Measurements from ENCODE around the gene CHD6.

DNA sequence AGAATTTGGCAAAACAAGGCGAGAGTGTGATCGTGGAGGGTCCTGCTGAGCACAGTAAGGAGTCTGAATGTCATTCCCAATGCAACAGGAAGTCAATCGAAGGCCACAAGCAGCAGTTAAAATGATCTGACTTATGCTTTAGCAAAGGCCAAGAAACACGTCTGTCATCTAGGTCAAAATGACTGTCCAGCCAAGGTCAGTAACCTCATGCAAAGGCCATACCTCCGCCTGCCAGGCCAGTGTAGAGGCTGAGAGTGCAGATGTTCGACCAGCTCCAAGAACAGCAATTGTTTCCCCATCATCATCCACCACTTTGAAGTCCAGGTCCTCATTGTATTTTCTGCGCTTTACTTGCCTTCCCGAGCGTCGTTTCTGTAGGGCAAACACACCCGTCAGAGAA is 105.6 kb downstream of the CHD6 start:
- no peak for TF ChIP-seq EZH2 (IDR thresholded peaks at IDR 0.05; ENCODE audit: low read depth, unreplicated experiment)
- TF ChIP-seq, protein P1, sequence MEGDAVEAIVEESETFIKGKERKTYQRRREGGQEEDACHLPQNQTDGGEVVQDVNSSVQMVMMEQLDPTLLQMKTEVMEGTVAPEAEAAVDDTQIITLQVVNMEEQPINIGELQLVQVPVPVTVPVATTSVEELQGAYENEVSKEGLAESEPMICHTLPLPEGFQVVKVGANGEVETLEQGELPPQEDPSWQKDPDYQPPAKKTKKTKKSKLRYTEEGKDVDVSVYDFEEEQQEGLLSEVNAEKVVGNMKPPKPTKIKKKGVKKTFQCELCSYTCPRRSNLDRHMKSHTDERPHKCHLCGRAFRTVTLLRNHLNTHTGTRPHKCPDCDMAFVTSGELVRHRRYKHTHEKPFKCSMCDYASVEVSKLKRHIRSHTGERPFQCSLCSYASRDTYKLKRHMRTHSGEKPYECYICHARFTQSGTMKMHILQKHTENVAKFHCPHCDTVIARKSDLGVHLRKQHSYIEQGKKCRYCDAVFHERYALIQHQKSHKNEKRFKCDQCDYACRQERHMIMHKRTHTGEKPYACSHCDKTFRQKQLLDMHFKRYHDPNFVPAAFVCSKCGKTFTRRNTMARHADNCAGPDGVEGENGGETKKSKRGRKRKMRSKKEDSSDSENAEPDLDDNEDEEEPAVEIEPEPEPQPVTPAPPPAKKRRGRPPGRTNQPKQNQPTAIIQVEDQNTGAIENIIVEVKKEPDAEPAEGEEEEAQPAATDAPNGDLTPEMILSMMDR (conservative IDR thresholded peaks at IDR 0.05; ENCODE audit: low read depth in 2 of 2) = no peak
- TF ChIP-seq POLR2AphosphoS5 (IDR thresholded peaks at IDR 0.05; ENCODE audit: low read depth) = no peak
- TF ChIP-seq REST (IDR thresholded peaks at IDR 0.05; ENCODE audit: unreplicated experiment) = no peak
- no peak for TF ChIP-seq EZH2phosphoT487 (IDR thresholded peaks at IDR 0.05; ENCODE audit: unreplicated experiment)
- no peak for TF ChIP-seq ZNF331 (CRISPR knock-in tag; IDR thresholded peaks at IDR 0.05; ENCODE audit: low read depth)
- TF ChIP-seq CREB1 (CRISPR knock-in tag; IDR thresholded peaks at IDR 0.05; ENCODE audit: low read depth) = no peak
- TF ChIP-seq, protein P2, sequence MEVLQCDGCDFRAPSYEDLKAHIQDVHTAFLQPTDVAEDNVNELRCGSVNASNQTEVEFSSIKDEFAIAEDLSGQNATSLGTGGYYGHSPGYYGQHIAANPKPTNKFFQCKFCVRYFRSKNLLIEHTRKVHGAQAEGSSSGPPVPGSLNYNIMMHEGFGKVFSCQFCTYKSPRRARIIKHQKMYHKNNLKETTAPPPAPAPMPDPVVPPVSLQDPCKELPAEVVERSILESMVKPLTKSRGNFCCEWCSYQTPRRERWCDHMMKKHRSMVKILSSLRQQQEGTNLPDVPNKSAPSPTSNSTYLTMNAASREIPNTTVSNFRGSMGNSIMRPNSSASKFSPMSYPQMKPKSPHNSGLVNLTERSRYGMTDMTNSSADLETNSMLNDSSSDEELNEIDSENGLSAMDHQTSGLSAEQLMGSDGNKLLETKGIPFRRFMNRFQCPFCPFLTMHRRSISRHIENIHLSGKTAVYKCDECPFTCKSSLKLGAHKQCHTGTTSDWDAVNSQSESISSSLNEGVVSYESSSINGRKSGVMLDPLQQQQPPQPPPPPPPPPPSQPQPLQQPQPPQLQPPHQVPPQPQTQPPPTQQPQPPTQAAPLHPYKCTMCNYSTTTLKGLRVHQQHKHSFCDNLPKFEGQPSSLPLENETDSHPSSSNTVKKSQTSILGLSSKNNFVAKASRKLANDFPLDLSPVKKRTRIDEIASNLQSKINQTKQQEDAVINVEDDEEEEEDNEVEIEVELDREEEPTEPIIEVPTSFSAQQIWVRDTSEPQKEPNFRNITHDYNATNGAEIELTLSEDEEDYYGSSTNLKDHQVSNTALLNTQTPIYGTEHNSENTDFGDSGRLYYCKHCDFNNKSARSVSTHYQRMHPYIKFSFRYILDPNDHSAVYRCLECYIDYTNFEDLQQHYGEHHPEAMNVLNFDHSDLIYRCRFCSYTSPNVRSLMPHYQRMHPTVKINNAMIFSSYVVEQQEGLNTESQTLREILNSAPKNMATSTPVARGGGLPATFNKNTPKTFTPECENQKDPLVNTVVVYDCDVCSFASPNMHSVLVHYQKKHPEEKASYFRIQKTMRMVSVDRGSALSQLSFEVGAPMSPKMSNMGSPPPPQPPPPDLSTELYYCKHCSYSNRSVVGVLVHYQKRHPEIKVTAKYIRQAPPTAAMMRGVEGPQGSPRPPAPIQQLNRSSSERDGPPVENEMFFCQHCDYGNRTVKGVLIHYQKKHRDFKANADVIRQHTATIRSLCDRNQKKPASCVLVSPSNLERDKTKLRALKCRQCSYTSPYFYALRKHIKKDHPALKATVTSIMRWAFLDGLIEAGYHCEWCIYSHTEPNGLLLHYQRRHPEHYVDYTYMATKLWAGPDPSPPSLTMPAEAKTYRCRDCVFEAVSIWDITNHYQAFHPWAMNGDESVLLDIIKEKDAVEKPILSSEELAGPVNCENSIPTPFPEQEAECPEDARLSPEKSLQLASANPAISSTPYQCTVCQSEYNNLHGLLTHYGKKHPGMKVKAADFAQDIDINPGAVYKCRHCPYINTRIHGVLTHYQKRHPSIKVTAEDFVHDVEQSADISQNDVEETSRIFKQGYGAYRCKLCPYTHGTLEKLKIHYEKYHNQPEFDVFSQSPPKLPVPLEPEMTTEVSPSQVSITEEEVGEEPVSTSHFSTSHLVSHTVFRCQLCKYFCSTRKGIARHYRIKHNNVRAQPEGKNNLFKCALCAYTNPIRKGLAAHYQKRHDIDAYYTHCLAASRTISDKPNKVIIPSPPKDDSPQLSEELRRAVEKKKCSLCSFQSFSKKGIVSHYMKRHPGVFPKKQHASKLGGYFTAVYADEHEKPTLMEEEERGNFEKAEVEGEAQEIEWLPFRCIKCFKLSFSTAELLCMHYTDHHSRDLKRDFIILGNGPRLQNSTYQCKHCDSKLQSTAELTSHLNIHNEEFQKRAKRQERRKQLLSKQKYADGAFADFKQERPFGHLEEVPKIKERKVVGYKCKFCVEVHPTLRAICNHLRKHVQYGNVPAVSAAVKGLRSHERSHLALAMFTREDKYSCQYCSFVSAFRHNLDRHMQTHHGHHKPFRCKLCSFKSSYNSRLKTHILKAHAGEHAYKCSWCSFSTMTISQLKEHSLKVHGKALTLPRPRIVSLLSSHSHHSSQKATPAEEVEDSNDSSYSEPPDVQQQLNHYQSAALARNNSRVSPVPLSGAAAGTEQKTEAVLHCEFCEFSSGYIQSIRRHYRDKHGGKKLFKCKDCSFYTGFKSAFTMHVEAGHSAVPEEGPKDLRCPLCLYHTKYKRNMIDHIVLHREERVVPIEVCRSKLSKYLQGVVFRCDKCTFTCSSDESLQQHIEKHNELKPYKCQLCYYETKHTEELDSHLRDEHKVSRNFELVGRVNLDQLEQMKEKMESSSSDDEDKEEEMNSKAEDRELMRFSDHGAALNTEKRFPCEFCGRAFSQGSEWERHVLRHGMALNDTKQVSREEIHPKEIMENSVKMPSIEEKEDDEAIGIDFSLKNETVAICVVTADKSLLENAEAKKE (CRISPR knock-in tag; IDR thresholded peaks at IDR 0.05) = no peak
- TF ChIP-seq JUNB (IDR thresholded peaks at IDR 0.05; ENCODE audit: unreplicated experiment) = no peak
